GM18511 (cell line): Measurements from ENCODE around the gene KCTD15.
A peak's percentile ranks its signal among the peaks of the same experiment; 100 is the strongest.

Source experiments
- ATAC-seq: cut with Tn5 transposase; IDR thresholded peaks from one replicate; pipeline ENCODE4 v1.9.1; 2021; ENCODE audit warnings: mild to moderate bottlenecking, moderate library complexity; ENCODE audit not compliant: unreplicated experiment

KCTD15 gene

GRCh38 chr19:33771384-33772101 is 25.1 kb upstream of the KCTD15 start:
- ATAC-seq = peak; percentile 56

DNA sequence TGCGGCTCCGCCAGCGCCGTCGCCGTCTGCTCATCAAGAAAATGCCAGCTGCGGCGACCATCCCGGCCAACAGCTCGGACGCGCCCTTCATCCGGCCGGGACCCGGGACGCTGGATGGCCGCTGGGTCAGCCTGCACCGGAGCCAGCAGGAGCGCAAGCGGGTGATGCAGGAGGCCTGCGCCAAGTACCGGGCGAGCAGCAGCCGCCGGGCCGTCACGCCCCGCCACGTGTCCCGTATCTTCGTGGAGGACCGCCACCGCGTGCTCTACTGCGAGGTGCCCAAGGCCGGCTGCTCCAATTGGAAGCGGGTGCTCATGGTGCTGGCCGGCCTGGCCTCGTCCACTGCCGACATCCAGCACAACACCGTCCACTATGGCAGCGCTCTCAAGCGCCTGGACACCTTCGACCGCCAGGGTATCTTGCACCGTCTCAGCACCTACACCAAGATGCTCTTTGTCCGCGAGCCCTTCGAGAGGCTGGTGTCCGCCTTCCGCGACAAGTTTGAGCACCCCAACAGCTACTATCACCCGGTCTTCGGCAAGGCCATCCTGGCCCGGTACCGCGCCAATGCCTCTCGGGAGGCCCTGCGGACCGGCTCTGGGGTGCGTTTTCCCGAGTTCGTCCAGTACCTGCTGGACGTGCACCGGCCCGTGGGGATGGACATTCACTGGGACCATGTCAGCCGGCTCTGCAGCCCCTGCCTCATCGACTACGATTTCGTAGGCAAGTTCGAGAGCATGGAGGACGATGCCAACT is 24.4 kb upstream of the KCTD15 start:
- no peak for ATAC-seq

GRCh38 chr19:33772858-33773180 is 23.9 kb upstream of the KCTD15 start:
- no peak for ATAC-seq

DNA sequence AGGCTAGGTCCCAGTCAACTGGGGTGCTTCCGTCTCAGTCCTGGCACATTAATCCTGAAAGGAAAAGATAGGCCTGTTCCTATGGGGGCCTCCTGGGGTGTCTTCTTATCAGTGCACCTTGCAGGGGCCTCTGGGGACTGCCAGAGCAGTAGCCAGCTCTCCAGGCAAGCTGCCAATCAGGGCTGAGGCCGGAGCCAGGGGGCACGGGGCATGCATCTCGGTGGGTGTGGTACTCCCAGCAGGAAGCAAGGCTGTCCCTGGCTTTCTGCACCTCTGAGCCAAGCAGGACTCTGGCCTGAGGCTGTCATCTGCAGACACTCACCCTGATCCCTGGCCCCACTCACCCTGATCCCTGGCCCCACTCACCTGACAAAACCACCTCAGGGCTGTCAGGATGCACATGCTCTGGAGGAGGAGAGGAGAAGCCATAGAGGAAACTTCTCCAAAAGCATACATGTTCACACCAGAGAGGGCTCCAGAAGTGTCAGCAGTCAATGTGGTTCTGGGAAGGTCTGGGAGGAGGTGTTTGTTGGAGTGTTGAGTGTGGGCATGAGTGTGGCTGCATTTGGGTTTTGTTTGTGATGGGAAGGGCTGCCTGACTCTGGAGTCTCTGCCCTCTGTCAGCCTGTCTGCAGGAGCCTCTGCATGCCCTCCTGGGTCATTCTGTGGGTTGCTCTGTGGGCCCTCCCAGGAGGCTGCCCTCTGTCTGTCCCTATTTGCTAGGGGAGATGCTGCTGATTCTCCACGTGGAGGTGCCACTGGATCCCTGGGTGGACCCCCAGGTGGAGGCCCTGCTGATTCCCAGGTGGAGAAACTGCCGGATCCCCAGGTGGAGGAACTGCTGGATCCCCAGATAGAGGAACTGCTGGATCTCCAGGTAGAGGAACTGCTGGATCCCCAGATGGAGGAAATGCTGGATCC is 22.7 kb upstream of the KCTD15 start:
- ATAC-seq = no peak

DNA sequence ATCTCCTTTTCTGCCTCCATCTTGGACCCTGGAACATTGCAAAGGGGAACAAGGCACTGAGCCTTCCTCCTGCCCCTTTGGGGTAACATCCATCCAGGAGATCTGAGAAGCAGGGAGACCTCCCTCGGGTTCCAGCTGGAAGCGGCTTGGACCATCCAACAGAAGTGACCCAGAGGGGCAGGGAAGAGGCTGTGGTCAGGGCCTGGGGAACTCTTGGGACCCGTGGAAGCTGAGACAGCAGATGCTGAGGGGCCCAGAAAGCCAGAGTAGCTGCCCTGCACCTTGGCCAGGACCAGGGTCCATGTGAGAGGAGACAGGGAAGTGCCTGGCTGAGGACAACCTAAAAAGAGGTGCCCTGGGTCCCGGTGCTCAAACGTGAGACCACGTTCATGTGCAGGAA is 21.9 kb upstream of the KCTD15 start:
- no peak for ATAC-seq

DNA sequence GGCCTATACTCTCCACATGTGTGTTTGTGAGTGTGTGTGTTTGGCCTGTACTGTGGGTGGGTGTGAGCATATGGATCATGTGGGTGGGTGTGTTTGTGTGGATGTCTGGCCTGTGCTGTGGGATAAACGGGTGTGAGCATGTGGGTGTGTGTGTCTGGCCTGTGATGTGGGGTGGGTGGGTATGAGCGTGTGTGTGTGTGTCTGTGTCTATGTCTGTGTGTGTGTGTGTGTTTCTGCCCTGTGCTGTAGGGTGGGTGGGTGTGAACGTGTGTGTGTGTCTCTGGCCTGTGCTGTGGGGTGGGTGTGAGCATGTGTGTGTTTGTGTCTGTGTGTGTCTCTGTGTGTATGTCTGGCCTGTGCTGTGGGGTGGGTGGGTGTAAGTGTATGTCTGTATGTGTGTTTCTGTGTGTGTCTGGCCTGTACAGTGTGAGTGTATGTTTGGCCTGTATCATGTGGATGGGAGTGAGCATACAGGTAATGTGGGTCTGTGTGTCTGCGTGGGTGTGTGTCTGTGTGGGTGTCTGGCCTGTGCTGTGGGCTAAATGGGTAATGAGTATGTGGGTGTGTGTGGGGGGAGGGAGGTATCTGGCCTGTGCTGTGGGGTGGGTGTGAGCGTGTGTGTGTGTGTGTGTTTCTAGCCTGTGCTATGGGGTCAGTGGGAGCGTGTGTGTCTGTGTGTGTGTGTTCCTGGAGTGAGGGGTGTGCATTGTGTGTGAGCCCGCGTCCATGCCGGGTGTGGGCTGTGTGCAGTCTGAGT is 20.8 kb upstream of the KCTD15 start:
- no peak for ATAC-seq

- ATAC-seq = no peak
Measured at GRCh38 chr19:33777351-33777750, 19.3 kb upstream of the KCTD15 start.

GRCh38 chr19:33777753-33778088 is 18.9 kb upstream of the KCTD15 start:
- ATAC-seq = no peak

- peak; percentile 94 for ATAC-seq
Measured at GRCh38 chr19:33778089-33778791, 18.4 kb upstream of the KCTD15 start.

DNA sequence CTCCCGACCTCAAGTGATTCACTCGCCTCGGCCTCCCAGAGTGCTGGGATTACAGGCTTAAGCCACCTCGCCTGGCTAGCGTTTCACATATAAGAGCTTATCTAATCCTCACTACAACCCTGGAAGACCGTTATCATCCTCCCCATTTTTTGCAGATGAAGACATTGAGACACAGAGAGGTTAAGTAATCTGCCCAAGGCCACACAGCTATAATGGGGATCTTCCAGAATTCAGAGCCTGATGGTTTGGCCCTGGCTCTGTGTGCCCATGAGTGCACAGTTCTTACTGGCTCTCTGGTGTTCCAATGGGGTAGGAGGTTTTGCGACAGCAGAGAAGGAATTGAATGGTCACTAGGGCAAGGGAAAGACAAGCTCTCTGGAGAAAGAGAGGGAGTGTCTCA is 16.8 kb upstream of the KCTD15 start:
- no peak for ATAC-seq

DNA sequence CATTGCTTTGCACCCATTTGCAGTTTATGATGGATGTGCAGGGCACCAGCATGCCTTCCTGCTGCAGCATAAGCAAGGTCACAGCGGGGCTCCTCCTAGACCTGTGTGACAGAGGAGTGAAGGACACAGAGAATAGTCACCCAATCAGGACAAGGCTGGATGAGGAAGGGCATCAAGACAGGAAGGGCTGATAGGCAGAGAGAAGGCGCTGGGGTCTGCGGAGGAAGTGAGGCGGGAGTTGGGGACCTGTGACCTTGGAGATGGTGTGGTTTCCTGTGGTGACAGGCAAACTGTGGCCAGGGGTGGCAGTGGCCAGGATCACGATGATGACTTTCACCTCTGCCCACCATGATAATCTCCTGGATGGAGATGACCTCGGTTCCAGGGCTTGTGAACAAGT is 16.4 kb upstream of the KCTD15 start:
- ATAC-seq = no peak

DNA sequence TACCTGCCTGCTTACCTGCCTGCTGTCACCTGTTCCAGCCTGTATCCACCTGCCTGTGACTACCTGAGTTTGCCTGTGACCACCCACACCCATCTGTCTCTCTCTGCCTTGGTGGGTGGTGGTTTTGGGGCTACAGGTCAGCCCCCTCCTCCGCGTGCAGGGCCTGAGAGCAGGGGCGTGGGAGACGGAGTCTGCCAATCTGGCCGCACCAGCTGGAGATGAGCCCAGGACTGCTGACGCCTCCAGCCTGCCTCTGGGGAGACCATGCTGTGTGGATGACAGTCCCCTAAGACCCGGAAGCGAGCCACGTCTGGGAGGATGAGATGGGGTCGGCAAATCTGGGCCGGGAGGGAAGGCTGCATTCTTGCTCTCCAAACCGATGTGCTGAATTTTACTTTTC is 15.9 kb upstream of the KCTD15 start:
- no peak for ATAC-seq

DNA sequence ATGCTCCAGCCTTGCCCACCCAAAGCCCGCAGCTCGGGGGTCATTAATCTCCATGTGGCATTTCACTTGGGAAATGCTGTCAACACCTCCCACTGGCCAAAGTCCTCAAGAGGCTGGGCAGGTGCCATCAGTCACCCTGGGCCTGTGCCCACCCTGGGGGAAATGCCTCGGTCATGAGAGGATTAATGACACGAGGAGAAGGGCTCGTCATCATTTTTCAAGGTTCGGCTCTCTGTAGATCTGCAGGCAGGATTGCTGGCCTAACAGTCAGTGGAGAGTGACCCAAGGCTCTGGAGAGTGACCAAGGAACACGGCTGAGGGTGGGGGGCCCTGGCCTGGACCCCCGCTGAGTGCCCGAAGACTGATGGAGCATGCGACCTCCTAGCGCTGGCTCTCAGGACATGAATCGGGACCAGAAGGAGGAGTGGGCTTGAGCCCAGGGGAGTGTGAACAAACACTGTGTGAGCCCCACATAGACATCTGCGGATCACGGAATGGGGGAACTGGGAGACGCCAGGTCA is 15.2 kb upstream of the KCTD15 start:
- no peak for ATAC-seq

DNA sequence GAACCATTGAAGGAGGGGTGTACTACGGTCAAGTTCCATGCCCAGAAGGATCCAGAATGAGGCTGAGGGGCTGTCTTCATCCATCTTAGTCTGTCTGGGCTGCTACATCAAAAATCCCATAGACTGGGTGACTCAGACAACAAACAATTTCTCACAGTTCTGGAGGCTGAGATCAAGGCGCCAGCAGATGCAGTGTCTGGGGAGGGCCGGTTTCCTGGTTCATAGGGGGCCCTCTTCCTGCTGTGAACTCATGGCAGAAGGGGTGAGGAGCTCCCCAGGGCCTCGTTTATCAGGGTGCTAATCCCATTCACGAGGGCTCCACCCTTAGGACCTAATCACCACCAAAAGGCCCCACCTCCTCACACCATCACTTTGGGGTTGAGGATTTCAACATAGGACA is 14.7 kb upstream of the KCTD15 start:
- no peak for ATAC-seq

- no peak for ATAC-seq
Measured at GRCh38 chr19:33784432-33784831, 12.2 kb upstream of the KCTD15 start.

DNA sequence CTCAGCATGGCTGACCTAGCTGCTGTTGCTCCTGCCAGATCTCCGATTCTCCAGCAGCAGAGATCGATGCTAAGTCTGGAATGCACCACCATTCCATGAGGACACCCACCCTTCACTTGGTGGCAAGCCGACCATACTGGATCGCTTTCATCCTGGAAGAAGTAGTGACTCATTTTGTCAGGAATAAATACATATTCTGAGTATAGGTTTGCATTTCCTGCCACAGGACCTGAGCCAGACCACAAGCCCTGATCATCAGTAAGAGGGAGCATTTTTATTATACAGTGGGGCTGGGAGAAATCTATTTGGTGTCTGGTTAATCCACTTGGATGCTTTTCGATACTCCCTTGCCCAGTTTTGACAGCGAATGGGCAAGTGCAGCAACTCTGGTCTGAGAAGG is 10.9 kb upstream of the KCTD15 start:
- no peak for ATAC-seq

GRCh38 chr19:33788676-33789075 is 8.0 kb upstream of the KCTD15 start:
- no peak for ATAC-seq

- no peak for ATAC-seq
Measured at GRCh38 chr19:33789344-33789743, 7.3 kb upstream of the KCTD15 start.

DNA sequence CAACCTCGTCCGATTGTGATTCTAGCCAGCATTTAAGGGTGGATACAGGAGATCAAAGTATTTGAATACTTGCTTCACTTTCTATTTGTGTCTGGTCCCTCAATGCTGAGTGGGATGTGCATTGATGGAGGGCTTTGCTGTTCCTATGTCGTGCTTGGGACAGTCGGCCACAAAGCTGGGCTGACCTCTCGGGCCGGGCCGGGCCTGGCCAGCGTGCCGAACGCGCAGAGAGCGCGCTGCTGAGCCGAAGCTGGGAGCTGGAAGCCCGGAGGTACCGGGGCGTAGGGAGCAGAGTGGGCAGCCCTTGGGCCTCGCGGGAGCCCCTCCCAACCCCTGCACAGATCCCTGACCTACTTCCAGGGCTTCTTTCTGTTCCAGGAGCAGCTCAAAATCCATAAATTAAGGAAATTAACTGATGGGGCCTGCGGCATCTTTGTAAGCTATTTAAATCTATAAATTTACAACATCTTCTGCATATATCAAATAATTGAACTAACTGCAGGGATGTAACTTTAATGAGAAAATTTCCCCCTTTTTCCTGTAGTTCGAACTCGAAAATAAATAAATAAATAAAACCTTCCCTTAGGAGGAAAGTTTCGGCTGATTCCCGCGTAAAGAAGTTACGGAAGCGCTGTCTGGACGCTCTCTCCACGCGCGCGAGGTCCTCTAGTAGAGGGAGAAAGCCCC is 1.8 kb upstream of the KCTD15 start:
- ATAC-seq = no peak
